Esophagus muscularis mucosa (tissue), 3 donors: ENCODE data around the gene POLG.

ENCODE experiments used
- CTCF ChIP-seq, 3 experiments: fragments of 200-600 bp in 2 of 3; fragments of 450-650 bp in 1 of 3; sonication (generic) in 2 of 3; IDR thresholded peaks; one replicate each; pipeline ENCODE4 v1.5.1; 2017 to 2019; ENCODE audit warnings: antibody characterized with exemption in 3 of 3, mild to moderate bottlenecking in 2 of 3, moderate library complexity in 1 of 3
- POLR2AphosphoS5 ChIP-seq, 2 donors: sonication (generic); formaldehyde crosslinking; IDR thresholded peaks; one replicate each; pipeline ENCODE4 v1.6.1; 2017; ENCODE audit warnings: antibody characterized with exemption in 2 of 2

GRCh38 chr15:89299896-89300295 lies 34.7 kb downstream of the POLG start:
- TF ChIP-seq CTCF (IDR thresholded peaks at IDR 0.05) (peak in 2 of 3 experiments; percentile 20 to 26), POLR2AphosphoS5 (IDR thresholded peaks at IDR 0.05) (no peak)
